HG03108 (cell line): ENCODE results near the gene TSPAN7.

Source experiments
- ATAC-seq: cut with Tn5 transposase; IDR thresholded peaks from one replicate; pipeline ENCODE4 v1.9.1; 2021; ENCODE audit warnings: moderate library complexity; ENCODE audit not compliant: unreplicated experiment

The TSPAN7 gene, protein sequence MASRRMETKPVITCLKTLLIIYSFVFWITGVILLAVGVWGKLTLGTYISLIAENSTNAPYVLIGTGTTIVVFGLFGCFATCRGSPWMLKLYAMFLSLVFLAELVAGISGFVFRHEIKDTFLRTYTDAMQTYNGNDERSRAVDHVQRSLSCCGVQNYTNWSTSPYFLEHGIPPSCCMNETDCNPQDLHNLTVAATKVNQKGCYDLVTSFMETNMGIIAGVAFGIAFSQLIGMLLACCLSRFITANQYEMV

DNA sequence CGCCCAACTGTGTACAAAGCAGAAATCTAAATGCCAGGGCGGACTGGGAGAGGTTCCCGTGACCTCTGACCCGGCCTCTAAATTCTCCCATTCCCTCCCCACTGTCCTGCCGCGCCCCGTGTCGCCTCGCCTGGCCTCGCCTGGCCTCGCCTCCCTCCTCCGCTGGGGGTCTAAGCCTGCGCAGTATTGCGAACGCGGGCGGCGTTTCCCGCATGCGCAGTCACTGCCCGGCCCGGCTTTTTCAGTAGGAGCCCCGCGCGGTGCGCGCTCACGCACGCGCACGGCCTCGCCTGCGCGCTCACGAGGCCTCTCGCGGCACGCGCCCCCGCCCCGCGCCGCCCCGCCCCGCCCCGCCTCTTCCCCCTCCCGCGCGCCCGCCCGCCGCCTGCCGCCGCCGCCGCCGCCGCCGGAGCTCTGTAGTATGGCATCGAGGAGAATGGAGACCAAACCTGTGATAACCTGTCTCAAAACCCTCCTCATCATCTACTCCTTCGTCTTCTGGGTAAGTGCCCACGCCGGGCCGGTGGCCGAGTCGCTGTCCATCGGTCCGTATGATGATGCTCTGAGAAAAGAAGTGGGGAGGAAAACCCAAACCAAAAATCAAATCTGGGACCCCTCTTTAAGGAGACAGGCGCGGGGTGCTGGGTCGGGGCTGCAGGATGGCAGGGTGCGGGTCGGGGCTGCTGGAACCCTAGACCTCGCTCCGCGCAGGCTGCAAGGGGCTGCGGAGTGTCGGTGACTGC lies at the start of gene TSPAN7:
TSPAN7 (plus strand) TSS at position 417 of the 743 bp plus-strand sequence; CDS start at position 422, 5 bp downstream.
- no peak for ATAC-seq

DNA sequence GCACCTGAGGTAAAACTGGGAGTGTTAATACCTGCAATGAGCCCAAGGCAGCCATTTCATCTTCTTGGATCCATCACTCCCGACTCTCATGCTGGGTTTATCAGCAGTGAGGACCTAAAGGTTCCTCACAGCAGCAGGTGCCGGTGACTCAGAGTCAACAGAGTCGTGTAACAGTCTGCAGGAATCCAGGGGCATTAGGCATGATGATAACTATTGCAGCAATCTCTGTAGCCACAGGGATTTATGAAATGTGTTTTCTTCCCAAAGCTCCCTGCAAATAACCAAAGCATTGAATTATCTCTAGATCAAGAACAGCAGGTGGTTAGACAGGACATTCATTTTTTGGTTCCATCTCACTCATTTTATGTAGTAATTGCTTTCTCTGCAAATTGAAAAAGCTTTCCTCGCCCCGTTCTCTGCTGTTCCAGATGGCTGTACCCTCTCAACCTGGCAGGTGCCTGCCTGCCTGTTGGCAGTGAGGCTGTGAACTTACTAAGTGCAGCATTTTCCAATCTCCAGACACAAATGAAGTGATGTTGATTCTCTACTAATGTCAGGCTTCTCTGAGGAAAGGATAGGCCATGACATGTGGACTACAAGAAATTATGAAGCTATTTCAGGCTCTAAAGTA lies 48.1 kb upstream of the TSPAN7 start:
- ATAC-seq, result no peak

- ATAC-seq, result no peak
These were observed 47.1 kb upstream of the TSPAN7 start for GRCh38 chrX:38514016-38514854.

- no peak for ATAC-seq
These were observed 46.1 kb upstream of the TSPAN7 start for GRCh38 chrX:38515291-38515690.

DNA sequence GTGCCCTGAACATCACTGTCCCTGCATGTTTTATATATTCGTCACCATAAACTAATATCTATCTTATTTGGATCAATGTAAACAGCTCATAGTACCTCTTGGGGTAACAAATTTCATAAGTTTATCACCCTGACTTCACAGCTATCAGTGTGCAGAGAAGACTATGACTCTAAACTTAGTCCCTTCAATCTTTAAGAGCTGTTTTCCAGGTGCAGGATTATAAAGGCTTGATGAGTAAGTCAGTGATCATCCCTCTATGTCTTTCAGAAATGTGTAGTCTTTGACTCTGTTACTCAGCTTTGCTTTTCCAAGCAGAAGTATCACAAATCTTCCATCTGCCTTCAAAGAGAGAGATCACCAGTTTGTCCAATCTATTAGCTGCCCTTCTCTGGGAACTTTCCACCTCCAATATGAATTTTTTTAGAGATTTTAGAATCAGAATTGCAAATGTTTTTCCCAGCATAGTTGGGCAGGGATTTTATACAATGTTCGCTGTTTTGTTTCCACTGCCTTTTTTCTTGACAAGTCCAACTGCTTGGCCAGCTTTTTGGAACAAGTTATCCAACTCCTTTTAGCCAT lies 45.1 kb upstream of the TSPAN7 start:
- no peak for ATAC-seq

DNA sequence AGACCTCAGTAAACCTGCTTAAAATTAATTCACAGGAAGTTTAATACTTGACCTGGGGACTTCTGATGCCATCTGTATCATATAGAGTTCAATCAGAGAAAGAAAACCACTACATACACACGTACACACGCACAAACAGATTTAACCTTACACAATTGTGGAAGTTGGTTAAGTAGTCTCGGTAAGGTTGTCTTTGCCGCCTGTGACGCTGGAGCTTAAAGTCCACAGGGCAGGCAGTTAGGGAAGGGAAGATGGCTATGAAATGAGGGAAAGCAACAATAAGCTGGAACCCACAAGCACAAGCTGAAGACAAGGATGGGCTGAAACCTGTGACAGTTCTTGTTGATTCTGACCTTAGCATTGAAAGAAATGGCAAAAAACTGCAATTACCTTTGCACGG lies 41.7 kb upstream of the TSPAN7 start:
- no peak for ATAC-seq

- no peak for ATAC-seq
These were observed 23.2 kb upstream of the TSPAN7 start for GRCh38 chrX:38538134-38538533.

- ATAC-seq, result no peak
These were observed 21.6 kb upstream of the TSPAN7 start for GRCh38 chrX:38539748-38540147.

DNA sequence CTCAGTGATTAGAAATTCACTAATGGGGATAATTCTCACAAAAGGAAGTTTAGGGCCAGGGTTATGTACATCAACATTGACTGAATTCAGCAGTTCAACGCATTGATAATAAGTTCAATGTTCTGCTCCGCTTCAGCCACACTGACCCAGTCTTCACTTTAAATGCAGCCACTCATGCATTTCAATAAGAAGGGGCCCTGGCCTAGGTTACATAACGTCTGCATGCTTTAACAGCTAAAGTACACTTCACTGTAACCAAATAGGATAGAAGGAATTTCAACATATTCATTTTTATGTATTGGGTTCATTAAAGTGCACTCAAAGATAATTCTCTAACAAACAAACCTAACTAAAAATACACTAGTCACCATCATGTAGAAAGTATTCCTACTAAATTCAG lies 12.8 kb upstream of the TSPAN7 start:
- ATAC-seq, result no peak

DNA sequence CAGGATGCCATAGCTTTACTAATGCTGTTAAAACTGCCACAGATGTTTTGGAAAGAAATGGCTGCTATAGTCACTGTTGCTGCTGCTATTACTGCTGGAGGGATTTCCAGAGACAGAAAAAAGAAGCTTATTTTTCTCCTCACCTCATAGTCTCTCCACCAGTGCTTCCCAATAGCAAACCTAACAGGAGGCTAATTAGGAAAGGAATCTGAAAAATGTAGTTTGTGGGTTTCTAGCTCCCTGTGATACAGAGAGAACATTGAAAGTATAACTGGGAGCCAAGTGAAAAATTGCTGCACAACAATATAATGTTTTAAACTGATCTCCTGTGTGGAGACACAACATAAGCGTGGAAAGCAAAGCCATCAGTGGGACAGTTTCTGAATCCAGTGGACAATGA lies 8.6 kb upstream of the TSPAN7 start:
- ATAC-seq, result no peak

- no peak for ATAC-seq
These were observed 2.7 kb upstream of the TSPAN7 start for GRCh38 chrX:38558686-38559085.

- ATAC-seq, result no peak
These were observed 591 bp upstream of the TSPAN7 start for GRCh38 chrX:38560776-38561125.

DNA sequence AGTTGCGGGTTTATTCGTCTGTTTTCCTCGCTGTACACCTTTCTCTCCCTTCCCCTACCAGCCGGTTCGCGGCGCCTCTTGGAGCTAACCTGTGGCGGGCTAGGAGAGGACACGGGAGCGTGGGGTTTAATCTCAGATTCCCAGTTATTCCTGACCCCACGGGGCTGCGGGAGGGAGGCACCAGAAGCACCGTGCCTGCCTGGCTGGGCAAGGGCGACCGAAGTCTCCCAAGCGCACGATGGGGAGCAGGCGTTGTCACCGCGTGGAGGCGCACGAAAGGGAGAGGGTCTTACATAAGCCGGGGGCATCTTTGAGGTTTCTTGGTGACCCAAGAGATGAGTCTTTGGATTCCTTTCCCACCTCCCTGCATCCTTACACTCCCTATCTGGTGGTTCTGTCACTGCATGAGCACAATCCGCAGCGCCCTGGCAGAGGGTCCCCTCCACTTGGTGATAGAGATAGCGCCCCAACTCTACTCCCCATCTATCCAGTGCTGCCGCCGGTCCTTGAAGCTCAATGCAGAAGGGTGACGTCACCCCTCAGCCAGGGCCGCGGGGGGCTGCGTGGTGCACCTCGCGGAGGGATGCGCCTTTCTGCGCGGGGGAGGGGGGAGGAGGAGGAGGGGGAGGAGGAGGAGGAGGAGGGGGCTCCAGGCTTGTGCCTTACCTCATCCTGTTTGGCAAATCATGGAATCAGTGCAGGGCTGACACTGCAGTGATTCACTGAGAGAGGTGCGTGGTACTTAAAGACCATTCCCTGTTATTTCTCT lies 793 bp downstream of the TSPAN7 start:
- no peak for ATAC-seq

- no peak for ATAC-seq
These were observed 1.7 kb downstream of the TSPAN7 start for GRCh38 chrX:38563030-38563429.

GRCh38 chrX:38570396-38570795 lies 9.1 kb downstream of the TSPAN7 start:
- ATAC-seq, result no peak

DNA sequence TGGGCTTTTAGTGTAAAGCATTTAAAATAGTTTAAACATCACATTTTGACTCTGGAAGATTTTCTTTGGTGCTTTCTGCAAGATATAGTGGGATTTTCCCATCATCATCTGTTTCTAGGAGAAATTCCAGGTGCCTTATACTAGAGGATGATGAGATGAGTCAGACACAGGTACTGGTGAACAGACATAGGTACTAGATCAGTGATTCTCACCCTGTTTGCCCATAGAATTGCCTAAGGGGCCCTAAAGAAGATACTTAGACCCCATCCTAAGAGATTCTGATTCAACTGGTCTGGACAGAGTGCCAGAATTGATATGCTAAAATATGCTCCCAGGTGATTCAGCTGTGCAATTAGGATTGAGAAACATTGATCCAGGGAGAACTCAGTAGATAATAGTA lies 9.7 kb downstream of the TSPAN7 start:
- no peak for ATAC-seq

GRCh38 chrX:38574858-38575257 lies 13.5 kb downstream of the TSPAN7 start:
- ATAC-seq, result no peak

DNA sequence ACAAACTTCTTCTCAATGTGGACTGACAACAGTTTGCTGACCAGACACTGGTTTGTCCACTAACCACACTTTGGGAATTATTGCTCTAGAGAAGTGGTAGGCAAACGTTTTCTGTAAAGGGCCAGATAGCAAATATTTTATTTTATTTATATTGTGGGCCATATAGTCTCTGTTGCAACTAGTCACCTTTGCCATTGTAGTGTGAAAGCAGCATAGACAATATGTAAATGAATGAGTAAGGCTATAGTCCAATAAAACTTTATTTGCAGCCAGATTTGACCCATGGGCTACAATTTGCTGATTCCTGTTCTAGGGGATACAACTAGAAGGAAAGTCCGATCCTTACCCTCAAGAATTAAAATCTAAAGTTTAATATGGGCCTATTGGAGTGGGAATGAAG lies 14.5 kb downstream of the TSPAN7 start:
- no peak for ATAC-seq

- no peak for ATAC-seq
These were observed 16.4 kb downstream of the TSPAN7 start for GRCh38 chrX:38577738-38578137.

DNA sequence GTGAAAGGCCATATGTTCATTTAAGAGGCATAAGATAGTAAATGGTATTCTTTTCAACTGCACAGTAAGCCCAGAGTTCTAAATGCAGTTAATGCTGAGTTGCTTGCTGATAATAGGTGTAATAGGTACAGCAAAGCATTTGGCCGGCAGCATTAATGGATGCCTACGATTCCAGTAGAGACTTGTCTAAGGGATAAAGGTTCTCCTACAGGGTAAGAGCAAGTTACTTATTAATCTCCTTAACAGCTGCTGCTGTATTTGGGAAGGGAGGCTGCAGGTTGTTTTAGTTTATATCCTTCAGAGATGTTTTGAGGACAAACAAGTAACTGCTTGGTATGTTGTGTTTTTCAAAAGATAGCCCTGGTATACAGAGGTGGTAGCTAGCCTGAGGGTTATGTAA lies 16.8 kb downstream of the TSPAN7 start:
- no peak for ATAC-seq
